ENCODE results near the gene IL20.
A peak's percentile ranks its signal among the peaks of the same experiment; 100 is the strongest.
"Not testable (repeated sequence)": the region's sequence is repeated elsewhere in the genome, so short reads cannot be mapped to it uniquely, and the experiment has no call there.

IL20 gene

DNA sequence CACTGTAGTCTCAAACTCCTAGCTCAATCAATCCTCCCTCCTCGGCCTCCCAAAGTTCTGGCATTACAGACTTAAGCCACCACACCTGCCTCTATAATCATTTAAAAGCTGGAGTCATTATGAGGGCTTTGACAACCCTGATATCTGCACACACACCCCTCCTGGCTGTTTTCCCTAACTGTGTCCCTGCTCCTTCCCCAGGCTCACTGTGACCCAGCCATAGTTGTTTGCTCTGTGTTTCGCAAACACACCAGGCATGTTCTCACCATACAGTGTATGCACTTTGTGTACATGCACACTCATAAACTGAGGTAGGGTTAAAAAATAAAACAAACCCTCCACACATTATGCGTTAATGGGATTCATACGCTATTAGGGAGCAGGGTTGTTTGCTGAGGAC lies 21.8 kb upstream of the IL20 start:
- no peak for DNase-seq

DNA sequence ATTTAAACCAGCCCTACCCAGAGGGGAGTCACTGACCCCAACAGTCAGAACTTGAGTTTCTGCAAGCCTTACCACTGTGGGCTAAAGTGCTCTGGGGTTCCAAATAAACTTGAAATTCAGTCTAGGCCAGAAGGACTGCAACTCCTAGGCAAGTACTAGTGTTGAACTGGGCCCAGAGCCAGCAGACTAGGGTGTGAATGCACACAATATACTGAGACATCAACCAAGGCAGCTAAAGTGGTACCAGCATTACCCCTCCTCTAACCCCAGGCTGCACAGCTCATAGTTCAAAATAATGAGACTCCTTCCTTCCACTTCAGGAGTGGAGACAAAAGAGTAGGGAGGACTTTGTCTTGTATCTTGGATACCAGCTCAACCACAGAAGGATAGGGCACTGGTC lies 18.9 kb upstream of the IL20 start:
- DNase-seq = no peak

DNA sequence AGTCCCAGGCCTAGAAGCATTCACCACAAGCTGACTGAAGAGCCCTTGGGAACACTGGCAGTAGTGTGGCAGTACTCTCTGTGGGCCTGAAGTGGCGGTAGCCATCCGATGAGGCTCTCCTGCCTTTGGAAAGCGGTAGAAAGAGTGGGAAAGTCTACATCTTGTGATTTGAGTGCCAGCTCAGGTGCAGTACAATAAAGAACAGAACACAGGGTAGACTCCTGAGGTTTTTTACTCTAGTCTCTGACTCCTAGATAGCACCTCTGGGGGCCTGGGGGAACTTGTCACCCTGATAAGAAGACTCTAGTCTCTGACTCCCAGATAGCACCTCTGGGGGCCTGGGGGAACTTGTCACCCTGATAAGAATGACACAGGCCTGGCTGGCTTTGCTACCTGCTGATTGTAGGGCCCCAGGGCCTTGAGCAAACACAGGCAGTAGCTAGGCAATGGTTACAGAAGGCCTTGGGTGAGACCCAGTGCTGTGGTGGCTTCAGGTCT lies 18.0 kb upstream of the IL20 start:
- DNase-seq = no peak

DNA sequence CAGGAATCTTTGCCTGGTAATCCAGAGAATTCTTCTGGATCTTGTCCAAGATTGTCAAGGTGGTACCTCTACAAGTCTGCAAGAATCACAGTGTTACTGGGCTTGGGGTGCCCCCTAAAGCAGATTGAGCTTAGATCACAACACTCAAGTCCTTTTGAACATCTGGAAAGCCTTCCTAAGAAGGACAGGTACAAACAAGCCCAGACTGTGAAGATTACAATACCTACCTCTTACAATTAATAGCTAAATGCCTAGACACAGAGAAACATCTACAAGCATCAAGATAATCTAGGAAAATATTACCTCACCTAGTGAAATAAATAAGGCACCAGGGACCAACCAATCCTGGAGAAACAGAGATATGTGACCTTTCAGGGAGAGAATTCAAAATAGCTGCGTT lies 17.5 kb upstream of the IL20 start:
- no peak for DNase-seq

DNA sequence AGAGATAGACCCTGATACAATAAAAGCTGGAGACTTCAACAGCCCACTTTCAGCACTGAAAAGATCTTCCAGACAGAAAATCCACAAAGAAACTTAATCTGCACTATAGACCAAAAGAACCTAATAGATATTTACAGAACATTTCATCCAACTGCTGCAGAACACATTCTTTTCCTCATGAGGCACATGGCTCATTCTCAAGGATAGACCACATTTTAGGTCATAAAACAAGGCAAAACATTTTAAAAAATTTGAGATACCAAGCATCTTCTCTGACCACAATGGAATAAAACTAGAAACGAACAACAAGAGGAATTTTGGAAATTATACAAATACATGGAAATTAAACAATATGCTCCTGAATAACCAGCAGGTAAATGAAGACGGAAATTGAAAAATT lies 15.0 kb upstream of the IL20 start:
- DNase-seq = no peak

DNA sequence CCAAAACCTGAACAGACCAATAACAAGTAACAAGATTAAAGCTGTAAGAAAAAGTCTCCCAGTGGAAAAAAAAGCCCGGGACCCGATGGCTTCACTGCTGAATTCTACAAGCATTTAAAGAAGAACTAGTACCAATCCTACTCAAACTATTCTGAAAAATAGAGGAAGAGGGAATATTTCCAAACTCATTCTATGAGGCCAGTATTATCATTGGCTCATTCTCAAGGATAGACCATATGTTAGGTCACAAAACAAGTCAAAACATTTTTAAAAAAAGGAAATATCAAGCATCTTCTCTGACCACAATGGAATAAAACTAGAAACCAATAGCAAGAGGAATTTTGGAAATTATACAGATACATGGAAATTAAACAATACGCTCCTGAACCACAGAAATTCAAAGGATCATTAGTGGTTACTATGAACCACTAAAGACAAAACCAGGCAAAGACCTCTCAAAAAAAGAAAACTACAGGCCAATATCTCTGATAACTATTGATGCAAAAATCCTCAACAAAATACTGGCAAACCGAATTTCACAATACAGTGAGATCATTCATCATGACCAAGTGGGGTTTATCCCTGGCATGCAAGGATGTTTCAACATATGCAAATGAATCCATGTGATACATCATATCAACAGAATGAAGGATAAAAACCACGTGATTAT lies 13.9 kb upstream of the IL20 start:
- DNase-seq = peak; percentile 69 to 93 (median 91)

DNA sequence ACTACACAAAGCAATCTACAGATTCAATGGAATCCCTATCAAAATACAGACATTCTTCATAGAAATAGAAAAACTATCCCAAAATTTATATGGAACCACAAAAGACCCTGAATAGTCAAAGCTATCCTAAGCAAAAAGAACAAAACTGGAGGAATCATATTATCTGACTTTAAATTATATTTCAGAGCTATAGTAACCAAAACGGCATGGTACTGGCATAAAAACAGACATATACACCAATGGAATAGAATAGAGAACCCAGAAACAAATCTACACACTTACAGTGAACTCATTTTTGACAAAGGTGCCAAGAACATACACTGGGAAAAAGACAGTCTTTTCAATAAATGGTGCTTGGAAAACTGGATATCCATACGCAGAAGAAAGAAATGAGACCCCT lies 12.8 kb upstream of the IL20 start:
- DNase-seq = not testable (repeated sequence)

DNA sequence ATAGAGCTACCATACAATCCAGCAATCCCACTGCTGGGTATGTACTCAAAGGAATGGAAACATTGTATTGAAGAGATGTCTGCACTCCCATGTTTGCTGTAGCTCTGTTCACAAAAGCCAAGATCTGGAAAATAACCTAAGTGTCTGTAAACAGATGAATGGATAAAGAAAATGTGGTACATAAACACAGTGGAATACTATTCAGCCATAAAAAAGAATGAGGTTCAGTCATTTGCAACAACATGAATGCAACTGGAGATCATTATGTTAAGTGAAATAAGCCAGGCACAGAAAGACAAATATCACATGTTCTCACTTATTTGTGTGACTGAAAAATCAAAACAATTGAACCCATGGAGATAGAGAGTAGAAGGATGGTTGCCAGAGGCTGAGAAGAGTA lies 11.7 kb upstream of the IL20 start:
- DNase-seq = not testable (repeated sequence)

DNA sequence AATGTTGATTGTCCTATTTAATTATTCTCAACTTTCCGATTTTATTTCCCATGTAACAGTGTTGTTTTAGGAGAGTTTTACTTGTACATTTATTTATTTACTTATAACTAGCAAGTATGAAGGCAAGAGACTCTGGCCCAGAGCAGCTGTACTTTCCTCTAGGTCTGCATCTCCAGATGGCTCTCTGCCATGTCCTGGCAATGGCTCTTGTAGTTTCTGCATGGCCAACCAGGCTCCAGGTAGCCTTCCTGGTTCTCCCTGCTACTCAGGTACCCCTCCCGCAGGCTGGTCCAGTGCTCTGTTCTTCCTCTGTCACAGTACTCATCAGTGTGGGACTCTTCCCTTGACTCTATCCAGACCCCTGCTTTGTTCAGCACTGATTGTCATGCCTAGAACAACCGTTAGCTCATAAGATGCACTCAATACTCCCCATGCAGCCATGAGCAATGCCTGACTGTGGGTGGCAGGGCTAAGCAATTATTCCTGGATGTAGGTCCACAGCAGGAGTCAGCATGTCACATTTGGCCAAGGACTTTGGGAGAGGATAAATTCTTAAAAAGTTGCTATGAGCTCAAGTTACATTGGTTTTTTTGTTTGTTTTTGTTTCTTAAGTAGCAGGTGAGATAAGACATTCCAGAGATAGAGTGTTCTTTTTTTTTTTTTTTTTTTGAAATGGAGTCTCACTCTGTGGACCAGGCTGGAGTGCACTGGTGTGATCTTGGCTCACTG lies 10.9 kb upstream of the IL20 start:
- DNase-seq = peak in 1 of 3 donors; percentile 29

DNA sequence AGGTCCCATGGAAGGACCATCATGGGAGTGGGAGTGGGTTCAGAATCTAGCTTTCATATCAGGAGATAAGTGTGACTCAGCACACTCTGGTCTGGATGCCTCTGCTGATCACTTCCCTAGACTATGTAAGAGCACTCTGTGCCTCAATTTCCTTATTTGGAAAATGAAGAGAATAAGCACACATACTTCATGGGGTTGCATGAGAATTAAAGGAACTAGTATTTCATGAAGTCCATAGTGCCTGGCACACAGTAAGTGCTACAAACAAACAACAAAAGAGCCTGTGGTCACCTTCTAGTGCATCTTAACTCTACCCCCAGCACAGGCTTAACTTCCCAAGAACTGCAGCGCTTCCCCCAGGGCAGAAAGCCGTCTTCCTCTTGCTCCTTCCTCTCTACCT lies 9.6 kb upstream of the IL20 start:
- DNase-seq = no peak

DNA sequence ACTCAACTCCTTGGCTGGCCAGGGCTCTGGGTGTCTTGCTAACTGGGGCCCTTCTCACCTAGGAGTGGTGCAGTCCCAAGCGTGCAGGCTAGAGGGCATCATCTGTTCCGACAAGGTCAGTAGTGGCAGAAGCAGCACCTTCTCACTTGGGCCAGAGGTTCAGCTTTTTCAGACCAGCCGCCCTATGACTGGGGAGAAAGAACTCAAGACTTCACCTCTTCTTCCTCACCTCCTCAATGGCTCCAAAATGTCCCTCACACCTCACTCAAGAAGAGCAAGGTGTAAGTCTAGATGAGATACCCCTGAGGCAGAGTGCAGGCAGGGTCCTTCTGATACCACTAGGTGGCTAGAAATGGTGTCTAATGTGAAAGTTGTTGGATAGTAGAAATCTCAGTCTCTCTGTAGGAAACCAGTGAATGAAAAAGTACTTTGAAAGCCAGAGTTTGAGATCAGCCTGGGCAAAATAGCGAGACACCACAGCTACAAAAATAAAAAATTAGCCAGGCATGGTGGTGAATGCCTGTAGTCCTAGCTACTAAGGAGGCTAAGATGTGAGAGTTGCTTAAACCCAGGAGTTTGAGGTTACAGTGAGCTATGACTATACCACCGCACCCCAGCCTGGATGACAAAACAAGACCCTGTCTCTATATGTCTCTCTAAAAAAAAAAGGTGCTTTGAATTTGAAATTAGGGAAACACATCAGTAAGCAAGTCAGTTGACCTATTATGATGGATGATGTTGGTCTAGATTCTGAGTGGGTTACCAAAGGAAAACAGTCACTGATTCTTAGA lies 8.6 kb upstream of the IL20 start:
- DNase-seq = no peak

DNA sequence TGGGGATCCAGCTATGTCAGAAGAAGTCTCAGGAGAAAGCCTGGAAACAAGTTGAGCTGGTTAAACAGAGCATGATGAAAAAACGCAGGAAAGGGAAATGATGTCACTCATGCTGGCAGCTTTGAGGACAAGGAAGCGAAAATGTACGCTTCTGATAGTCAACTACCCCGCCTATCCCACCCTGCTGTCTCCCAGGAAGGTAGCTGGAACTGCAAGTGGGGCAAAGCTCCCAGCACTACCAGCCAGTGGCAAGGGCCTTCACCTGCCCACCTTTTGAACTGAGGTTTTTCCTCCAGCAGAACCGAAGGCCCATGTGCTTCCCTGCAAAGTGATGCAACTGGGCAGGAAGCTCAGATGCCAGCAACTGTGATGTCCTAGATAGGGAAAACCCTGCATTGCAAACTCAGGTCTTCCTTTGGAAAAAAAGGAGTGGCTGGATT lies 6.3 kb upstream of the IL20 start:
- peak; percentile 81 to 92 (median 89) for DNase-seq

DNA sequence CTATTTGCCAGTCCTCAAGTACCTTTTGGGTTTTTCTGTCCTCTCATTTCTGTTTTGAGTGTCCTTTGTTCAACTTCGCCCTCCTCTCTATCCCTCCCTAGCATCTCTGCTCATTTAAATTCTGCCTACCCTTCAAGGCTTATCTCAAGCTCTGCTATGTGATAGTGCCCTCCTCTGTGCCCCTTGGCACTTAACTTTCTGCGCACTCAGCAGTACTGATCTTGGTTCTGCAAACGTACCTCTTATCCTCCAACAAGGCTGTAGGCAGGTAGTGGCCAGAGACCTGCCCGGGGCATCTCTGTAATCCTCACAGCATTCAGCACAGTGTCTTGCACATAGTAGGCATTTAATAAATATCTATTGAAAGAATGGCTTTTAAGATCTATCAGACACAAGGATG lies 5.3 kb upstream of the IL20 start:
- DNase-seq = no peak

DNA sequence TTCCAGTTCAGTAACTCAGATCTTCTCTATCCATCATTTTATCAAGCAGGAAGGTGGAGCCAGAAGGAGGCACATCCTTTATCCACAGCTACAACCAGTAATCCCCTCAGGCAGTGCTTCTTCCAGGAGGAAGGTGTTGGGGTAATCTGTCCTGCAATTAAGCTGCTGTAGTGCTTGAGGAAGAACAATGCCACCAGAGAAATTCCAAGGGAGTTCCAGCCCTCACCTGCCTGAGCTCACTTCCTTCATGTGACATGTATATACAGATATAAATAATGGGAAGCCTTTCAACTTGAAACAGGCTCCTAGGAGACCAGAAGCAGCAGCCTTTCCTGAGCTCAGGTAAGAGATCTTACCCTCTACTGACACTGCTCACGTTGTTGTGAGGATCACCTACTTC lies 2.2 kb upstream of the IL20 start:
- no peak for DNase-seq

DNA sequence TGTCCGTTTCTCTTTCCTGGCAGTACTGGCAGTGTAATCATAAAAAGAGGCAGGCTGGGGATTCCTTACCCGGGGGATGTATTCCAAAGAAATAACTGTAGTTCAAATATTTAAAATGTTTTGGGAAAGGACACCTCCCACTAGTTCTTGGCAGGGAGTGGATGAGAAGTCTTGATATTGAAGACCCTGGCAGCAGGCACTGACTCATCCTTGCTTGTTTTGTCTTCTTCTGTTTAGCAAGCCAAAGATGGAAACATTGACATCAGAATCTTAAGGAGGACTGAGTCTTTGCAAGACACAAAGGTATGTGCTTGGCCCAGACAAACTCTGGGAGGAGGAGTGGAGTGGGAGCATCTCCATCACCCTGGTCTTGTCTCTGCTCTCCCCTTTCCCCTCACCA lies 639 bp downstream of the IL20 start:
- no peak for DNase-seq

DNA sequence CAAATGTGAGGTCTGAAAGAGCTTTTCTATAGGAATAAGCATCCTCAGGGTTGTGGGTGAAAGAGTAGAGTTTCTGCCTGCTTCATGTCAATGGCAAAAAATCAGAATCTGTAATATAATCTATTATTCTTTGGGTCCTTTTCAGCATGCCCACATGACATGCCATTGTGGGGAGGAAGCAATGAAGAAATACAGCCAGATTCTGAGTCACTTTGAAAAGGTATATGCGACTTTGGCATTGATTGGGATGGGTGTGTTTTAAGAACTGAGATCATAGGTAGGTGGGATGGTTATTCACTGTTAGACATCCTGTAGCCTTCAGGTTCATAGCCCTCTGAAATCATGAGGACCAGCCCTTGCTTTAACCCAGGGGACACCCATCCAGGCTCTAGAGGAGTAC lies 1.8 kb downstream of the IL20 start:
- DNase-seq = no peak

DNA sequence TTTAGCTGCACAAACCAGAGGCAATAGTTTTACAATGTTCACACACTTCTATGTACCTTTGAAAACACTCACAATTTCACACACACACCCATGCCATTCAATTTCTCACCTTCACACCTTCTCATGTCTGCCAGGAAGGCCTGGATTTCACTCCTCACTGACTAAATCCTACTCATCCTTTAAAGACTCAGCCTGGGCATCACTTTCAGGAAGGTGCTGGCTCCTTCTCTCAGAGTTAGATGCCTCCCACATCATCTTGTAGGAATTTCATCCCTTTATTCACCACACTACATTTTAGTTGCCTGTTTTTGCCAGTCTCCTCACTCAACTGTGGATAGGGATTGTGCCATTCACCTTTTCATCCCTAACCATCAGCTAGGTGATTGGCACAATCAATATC lies 2.3 kb downstream of the IL20 start:
- no peak for DNase-seq

DNA sequence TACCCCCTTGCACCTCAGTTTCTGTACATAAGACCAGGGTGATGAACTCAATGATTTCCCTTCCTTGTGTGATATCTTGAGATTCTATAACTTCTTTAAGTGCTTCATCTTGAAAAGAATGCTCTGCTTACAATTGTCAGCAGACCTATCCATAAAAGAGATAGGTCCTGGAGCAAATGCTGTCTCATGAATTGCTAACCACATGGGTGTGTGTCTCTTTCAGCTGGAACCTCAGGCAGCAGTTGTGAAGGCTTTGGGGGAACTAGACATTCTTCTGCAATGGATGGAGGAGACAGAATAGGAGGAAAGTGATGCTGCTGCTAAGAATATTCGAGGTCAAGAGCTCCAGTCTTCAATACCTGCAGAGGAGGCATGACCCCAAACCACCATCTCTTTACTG lies 2.8 kb downstream of the IL20 start:
- DNase-seq = no peak

DNA sequence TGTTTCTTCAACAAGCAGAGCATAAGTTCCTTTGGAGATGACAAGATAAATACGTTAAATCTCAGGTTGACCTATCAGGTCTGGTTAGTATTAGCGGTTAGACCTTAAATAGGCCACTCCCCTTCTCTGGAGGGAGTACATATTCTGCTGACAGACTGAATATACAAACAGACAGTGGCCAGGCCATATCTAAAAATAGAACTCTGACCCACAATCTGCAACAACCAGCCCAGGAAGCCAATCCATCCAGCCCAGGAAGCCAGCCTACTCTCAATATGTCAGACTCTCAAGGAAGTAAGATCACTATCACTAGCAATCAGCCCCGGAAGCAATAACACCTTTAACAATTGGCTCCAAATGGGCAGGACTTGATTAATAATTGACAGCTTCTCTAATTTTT lies 6.7 kb downstream of the IL20 start:
- DNase-seq = no peak

DNA sequence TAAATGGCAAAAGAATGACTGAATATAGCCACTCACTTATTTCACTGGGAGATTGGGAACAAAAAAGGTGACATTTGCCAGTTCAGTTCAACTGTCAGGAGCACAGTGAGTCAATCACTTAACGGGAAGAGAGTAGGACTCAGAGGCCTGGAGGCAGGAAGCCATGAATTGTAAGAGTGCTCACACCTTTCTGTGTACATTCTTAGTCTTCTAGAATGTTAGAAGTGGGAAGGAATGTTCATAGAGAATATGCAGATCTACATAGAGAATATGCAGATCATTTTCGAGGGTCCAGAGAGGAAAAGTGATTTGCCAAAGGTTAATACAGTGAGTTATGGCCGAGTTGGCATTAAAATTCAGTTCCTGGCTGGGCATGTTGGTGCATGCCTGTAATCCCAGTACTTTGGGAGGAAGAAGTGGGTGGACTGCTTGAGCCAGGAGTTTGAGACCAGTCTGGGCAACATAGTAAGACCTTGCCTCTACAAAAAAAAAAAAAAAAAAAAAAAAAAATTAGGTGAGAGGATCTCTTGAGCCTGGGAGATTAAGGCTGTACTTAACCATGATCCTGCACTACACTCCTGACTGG lies 8.3 kb downstream of the IL20 start:
- no peak for DNase-seq

DNA sequence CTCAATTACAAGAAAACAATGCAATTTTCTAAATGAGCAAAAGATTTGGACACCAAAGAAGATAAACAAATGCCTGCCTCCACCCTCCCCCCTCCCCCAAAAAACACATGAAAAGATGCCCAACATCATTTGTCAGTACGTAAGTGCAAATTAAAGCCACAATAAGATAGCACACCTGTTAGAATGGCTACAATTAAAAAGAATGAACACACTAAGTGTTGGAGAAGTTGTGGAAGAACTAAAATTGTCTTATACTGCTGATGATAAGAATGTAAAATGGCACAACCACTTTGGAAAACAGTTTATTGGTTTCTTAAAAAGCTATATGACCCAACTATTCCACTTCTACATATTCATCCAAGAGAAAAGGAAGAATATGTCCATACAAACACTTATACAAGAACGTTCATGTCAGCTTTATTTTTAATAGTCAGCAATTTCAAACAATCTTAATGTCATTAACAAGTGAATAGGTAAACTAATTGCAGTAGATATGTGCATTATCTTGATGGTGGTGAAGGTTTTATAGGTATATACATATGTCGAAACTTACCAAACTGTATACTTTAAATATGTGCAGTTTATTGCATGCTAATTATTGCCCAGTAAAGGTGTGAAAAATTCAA lies 10.4 kb downstream of the IL20 start:
- DNase-seq = no peak

DNA sequence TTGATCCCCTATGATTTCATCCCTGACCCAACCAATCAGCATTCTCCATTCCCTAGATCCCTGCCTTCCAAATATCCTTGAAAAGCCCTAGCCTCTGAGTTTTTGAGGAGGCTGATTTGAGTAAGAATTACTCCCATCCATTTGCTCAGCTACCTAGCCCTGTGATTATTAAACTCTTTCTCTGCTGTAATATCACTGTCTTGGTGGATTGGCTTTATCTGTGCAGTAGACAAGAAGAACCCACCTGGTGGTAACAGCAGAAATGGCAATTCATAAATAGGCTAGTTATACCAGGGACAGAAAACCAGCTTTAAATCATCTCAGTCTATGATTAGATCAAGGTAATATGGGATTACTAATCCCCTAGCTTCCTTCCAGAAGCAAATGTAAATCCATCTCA lies 13.0 kb downstream of the IL20 start:
- DNase-seq = no peak

DNA sequence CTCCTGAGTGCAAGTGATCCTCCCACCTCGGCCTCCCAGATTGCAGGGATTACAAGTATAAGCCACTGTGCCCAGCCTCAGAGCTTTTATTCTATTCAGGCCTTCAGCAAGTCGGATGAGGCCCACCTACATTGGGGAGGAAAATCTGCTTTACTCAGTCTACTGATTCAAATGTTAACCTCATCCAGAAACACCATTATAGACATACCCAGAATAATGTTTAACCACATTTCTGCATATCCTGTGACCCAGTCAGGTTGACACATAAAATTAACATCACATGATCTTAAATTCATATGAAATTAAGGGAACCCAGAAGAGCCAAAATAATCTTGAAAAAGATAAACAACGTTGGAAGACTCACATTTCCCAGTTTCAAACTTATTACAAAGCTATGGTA lies 14.9 kb downstream of the IL20 start:
- no peak for DNase-seq

Data from suppressor macrophage treated with lipopolysaccharide for 1 hour (primary cell).